CD14-positive monocyte (primary cell): ENCODE results near the gene BDH2. TPM values are rescaled to one million over a fixed set of nuclear protein-coding genes. Genes with fewer than 3 reads are reported as not detected.

Experiments
- DNase-seq, 3 donors: peaks; one replicate each; pipeline ENCODE4 v3.0.0-alpha.2; 2011 to 2022
- H2AFZ ChIP-seq: 2 replicates; pipeline ENCODE4 v1.6.0; 2012; ENCODE audit warnings: mild to moderate bottlenecking, low read depth, low read length, inconsistent platforms; ENCODE audit not compliant: insufficient read depth, poor library complexity, severe bottlenecking
- H3K27ac ChIP-seq, 2 donors: 1 replicate in 1 of 2; 2 replicates in 1 of 2; pipeline ENCODE4 v1.5.1; 2012 to 2013; ENCODE audit warnings: low read length in 2 of 2, control low read depth in 1 of 2, inconsistent platforms in 1 of 2, low read depth in 1 of 2, mild to moderate bottlenecking in 1 of 2
- H3K27me3 ChIP-seq, 2 donors: one replicate each; pipeline versions ENCODE4 v1.6.0 to v1.6.1; 2011 to 2013; ENCODE audit warnings: low read length in 2 of 2; ENCODE audit not compliant: control insufficient read depth in 2 of 2, insufficient read depth in 2 of 2
- H3K36me3 ChIP-seq, 2 donors: replicated peaks in 1 of 2; 1 replicate in 1 of 2; 2 replicates in 1 of 2; pipeline versions ENCODE4 v1.5.1 to v1.6.1; 2012 to 2013; ENCODE audit warnings: low read length in 2 of 2, control low read depth in 1 of 2, inconsistent platforms in 1 of 2, mild to moderate bottlenecking in 1 of 2; ENCODE audit not compliant: insufficient read depth in 2 of 2, control insufficient read depth in 1 of 2
- H3K4me1 ChIP-seq, 2 donors: 1 replicate in 1 of 2; 2 replicates in 1 of 2; pipeline versions ENCODE4 v1.5.1 to v1.6.1; 2012 to 2013; ENCODE audit warnings: low read length in 2 of 2, control low read depth in 1 of 2, inconsistent platforms in 1 of 2, mild to moderate bottlenecking in 1 of 2, moderate library complexity in 1 of 2; ENCODE audit not compliant: insufficient read depth in 2 of 2, control insufficient read depth in 1 of 2
- H3K4me2 ChIP-seq: replicated peaks from 2 replicates; pipeline ENCODE3; 2012; ENCODE audit warnings: low read length, moderate library complexity, mild to moderate bottlenecking; ENCODE audit not compliant: poor library complexity, severe bottlenecking; ENCODE audit errors: extremely low read depth
- H3K4me3 ChIP-seq, 3 experiments: fragments of 200-600 bp in 1 of 3; sonication (generic) in 1 of 3; replicated peaks in 1 of 3; 1 replicate in 2 of 3; 2 replicates in 1 of 3; pipeline ENCODE4 v1.5.1; 2011 to 2013; ENCODE audit warnings: low read length in 3 of 3, mild to moderate bottlenecking in 3 of 3, control low read depth in 2 of 3, low read depth in 2 of 3, inconsistent platforms in 1 of 3, moderate library complexity in 1 of 3
- H3K79me2 ChIP-seq: 2 replicates; pipeline ENCODE4 v1.6.0; 2012; ENCODE audit warnings: mild to moderate bottlenecking, control low read depth, inconsistent platforms, low read length, moderate library complexity; ENCODE audit not compliant: insufficient read depth
- H3K9ac ChIP-seq: 2 replicates; pipeline ENCODE4 v1.6.0; 2017; ENCODE audit warnings: low read length, mild to moderate bottlenecking; ENCODE audit not compliant: insufficient read depth, poor library complexity, severe bottlenecking
- H3K9me3 ChIP-seq, 2 donors: replicated peaks in 1 of 2; 1 replicate in 1 of 2; 2 replicates in 1 of 2; pipeline versions ENCODE4 v1.5.1 to v1.6.1; 2012 to 2013; ENCODE audit warnings: low read length in 2 of 2, control low read depth in 1 of 2; ENCODE audit not compliant: control insufficient read depth in 1 of 2, insufficient read depth in 1 of 2
- H4K20me1 ChIP-seq: 2 replicates; pipeline ENCODE4 v1.6.0; 2012; ENCODE audit warnings: mild to moderate bottlenecking, low read length, control low read depth, moderate library complexity; ENCODE audit not compliant: insufficient read depth
- H3K27ac Mint-ChIP-seq, 7 donors: one replicate each; pipeline ENCODE4 v1.8.0; 2020; ENCODE audit warnings: mild to moderate bottlenecking in 7 of 7, mixed read lengths in 7 of 7, moderate library complexity in 6 of 7, inconsistent platforms in 2 of 7
- H3K27me3 Mint-ChIP-seq, 3 donors: one replicate each; pipeline ENCODE4 v1.8.0; 2021 to 2022; ENCODE audit warnings: low read depth in 3 of 3, mild to moderate bottlenecking in 3 of 3, mixed read lengths in 3 of 3, moderate library complexity in 3 of 3, inconsistent platforms in 1 of 3
- H3K36me3 Mint-ChIP-seq, 2 donors: one replicate each; pipeline ENCODE4 v1.8.0; 2020; ENCODE audit warnings: mixed read lengths in 2 of 2, inconsistent platforms in 1 of 2, mild to moderate bottlenecking in 1 of 2
- H3K4me1 Mint-ChIP-seq: one replicate; pipeline ENCODE4 v1.8.0; 2020; ENCODE audit warnings: mild to moderate bottlenecking, mixed read lengths
- H3K4me3 Mint-ChIP-seq, 2 donors: one replicate each; pipeline ENCODE4 v1.8.0; 2020; ENCODE audit warnings: mild to moderate bottlenecking in 2 of 2, mixed read lengths in 2 of 2, moderate library complexity in 1 of 2
- H3K9me3 Mint-ChIP-seq, 7 donors: one replicate each; pipeline ENCODE4 v1.8.0; 2020 to 2022; ENCODE audit warnings: mixed read lengths in 7 of 7, mild to moderate bottlenecking in 6 of 7, moderate library complexity in 6 of 7, inconsistent platforms in 2 of 7
- WGBS: methylation state at CpG from one replicate; pipeline ENCODE4 v1.1.5; 2013; ENCODE audit warnings: missing lambda C conversion rate; ENCODE audit not compliant: insufficient coverage; 5-methylcytosine and 5-hydroxymethylcytosine counted together
- intact Hi-C, 2 donors: fragments of 100-400 bp; cut with micrococcal nuclease; formaldehyde crosslinking; loops; one replicate each; pipeline versions ENCODE4 v1.15.0 to v1.15.1; 2023
- polyA plus RNA-seq, 3 donors: library from polyadenylated mRNA; depleted of rRNA in 1 of 3; unstranded in 2 of 3; stranded (reverse) in 1 of 3; fragments of 300-500 nt in 2 of 3; fragments of >200 nt in 1 of 3; fragmentation: Illumina TruSeq in 2 of 3; gene quantifications; 1 replicate in 2 of 3; 2 replicates in 1 of 3; pipeline ENCODE4 v1.2.3, GENCODE V29; 2012 to 2021
- TF ChIP-seq, protein P1 (sequence below): fragments of 200-600 bp; IDR thresholded peaks from one replicate; pipeline ENCODE4 v1.8.0; 2022; ENCODE audit warnings: antibody characterized with exemption, mild to moderate bottlenecking

Gene BDH2
- polyA plus RNA-seq, 3 donors = 6.2 to 8.5 (median 6.8) TPM

DNA sequence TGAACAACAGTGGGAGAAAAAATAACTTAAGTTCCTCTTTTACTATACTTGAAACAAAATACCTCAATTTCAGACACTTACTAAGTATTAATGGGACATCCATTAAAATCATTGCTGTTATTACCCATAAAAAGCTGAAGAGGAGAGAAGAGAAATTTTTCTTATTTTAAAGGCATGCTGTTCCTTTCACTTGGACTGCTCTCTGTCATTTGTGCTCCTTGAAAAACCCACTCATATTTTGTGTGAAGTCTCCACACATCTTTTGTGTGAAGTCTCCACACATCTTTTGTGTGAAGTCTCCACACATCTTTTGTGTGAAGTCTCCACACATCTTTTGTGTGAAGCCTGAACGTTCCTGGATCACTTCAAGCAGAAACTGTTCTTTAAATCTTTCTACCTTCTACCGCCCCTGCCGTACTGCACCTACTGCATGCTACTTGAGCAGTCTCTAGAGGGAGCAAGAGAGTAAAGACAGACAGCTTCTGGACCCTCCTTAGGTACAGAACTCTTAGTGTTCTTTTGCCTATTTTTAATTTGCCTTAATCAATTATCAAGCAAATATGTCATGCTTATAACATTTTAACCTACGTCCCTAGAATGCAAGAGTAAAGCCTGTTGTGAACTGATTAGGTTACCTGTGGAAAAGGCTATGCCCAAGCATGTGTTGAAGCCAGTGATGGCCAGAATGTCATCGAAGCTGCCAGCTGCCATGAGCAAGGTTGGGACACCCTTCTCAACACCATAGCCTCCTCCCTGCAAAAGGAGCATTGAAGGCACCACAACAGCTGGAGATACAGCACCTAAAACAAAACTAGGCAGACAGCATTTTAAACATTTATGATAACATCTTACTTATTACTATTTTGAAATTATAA lies 53.0 kb downstream of the BDH2 start:
- H2AFZ ChIP-seq = peak overlapping the region; percentile 55
- no peak overlapping the region for H3K4me3 ChIP-seq
- intact Hi-C loops = loop anchor here in 1 of 2 donors (2.0 kb wide), 1 partner anchor 44 kb away; no protein-coding TSS in a partner anchor
- no peaks in the 10 kb centered on the region for H3K36me3 ChIP-seq
- Mint-ChIP-seq H3K27ac (no peak overlapping the region), H3K4me1 (peaks cover 2% of the 10 kb centered on the region), H3K9me3 (no peaks in the 10 kb centered on the region), H3K36me3 (no peaks in the 10 kb centered on the region), H3K4me3 (no peak overlapping the region), H3K27me3 (no peaks in the 10 kb centered on the region)
- H3K4me1 ChIP-seq = no peaks in the 10 kb centered on the region
- no peak overlapping the region for H3K9ac ChIP-seq
- no peaks in the 10 kb centered on the region for H3K79me2 ChIP-seq
- 86% methylated on average over 1 of the region's 5 CpGs for WGBS
- H3K9me3 ChIP-seq = no peaks in the 10 kb centered on the region
- no peaks in the 10 kb centered on the region for H3K27me3 ChIP-seq
- peak; percentile 28 to 47 (median 36) for DNase-seq
- no peak overlapping the region for H3K27ac ChIP-seq
- H4K20me1 ChIP-seq = no peaks in the 10 kb centered on the region
- H3K4me2 ChIP-seq = no peak overlapping the region
- TF ChIP-seq, protein P1, sequence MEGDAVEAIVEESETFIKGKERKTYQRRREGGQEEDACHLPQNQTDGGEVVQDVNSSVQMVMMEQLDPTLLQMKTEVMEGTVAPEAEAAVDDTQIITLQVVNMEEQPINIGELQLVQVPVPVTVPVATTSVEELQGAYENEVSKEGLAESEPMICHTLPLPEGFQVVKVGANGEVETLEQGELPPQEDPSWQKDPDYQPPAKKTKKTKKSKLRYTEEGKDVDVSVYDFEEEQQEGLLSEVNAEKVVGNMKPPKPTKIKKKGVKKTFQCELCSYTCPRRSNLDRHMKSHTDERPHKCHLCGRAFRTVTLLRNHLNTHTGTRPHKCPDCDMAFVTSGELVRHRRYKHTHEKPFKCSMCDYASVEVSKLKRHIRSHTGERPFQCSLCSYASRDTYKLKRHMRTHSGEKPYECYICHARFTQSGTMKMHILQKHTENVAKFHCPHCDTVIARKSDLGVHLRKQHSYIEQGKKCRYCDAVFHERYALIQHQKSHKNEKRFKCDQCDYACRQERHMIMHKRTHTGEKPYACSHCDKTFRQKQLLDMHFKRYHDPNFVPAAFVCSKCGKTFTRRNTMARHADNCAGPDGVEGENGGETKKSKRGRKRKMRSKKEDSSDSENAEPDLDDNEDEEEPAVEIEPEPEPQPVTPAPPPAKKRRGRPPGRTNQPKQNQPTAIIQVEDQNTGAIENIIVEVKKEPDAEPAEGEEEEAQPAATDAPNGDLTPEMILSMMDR = peak; percentile 90

DNA sequence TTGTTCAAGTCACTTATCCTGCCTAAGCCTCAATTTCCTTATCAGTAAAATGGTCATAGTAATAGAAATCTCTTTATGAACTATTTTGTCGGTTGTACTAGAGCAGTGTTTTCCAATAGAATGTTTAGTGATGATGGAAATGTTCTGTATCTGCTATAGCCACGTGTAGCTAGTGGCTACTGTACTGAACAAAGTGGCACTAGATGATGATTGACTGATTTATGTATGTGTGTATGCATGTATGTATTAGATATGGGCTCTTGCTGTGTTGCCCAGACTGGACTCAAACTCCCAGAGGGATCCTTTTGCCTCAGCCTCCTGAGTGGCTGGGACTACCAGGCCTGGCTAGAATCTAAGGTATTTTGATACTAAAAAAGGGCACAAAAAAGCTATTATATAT lies 55.5 kb downstream of the BDH2 start:
- TF ChIP-seq, protein P1 = no peak
- no peak overlapping the region for H3K9ac ChIP-seq
- DNase-seq = no peak
- no peak overlapping the region for H3K27ac ChIP-seq
- 93% methylated on average over 2 of the region's 2 CpGs for WGBS
- H3K36me3 ChIP-seq = no peaks in the 10 kb centered on the region
- Mint-ChIP-seq H3K27me3 (no peaks in the 10 kb centered on the region), H3K4me3 (no peak overlapping the region), H3K36me3 (no peaks in the 10 kb centered on the region), H3K4me1 (peaks cover 2% of the 10 kb centered on the region), H3K27ac (no peak overlapping the region), H3K9me3 (no peaks in the 10 kb centered on the region)
- intact Hi-C loops = no loop called here
- no peak overlapping the region for H3K4me3 ChIP-seq
- H3K9me3 ChIP-seq = no peaks in the 10 kb centered on the region
- no peak overlapping the region for H3K4me2 ChIP-seq
- no peaks in the 10 kb centered on the region for H3K4me1 ChIP-seq
- H4K20me1 ChIP-seq = no peaks in the 10 kb centered on the region
- no peaks in the 10 kb centered on the region for H3K79me2 ChIP-seq
- no peaks in the 10 kb centered on the region for H3K27me3 ChIP-seq
- no peak overlapping the region for H2AFZ ChIP-seq
